ENCODE results near the gene KRT37. TPM values are rescaled to one million over a fixed set of nuclear protein-coding genes. Genes with fewer than 3 reads are reported as not detected.

KRT37 gene
- total RNA-seq, 1 experiment from 2014 or later: not detected

GRCh38 chr17:41446806-41447205 lies 22.4 kb upstream of the KRT37 start:
- Histone ChIP-seq H3K4ac (ENCODE audit: low read depth, low read length) (no peak overlapping the region), H3K23me2 (ENCODE audit: insufficient read length, low read depth, low read length, poor library complexity, severe bottlenecking) (no peaks in the 10 kb centered on the region), H3K23ac (ENCODE audit: insufficient read length, low read depth, low read length) (no peak overlapping the region), H3K9me3 (ENCODE audit: control insufficient read depth, low read depth, low read length) (peaks cover 6% of the 10 kb centered on the region), H3K79me2 (ENCODE audit: insufficient read depth, low read length) (no peaks in the 10 kb centered on the region), H2AK5ac (ENCODE audit: insufficient read length, low read length) (no peak overlapping the region), H4K8ac (replicated peaks; ENCODE audit: insufficient read length, low read depth, low read length) (no peak overlapping the region), H2BK12ac (ENCODE audit: insufficient read length, low read depth, low read length) (no peak overlapping the region), H2BK5ac (ENCODE audit: insufficient read length, low read length) (no peak overlapping the region), H2BK20ac (ENCODE audit: low read depth, low read length, poor library complexity, severe bottlenecking) (no peak overlapping the region), H3K79me1 (ENCODE audit: insufficient read depth, low read depth, low read length, poor library complexity, severe bottlenecking) (no peaks in the 10 kb centered on the region), H3K4me2 (ENCODE audit: insufficient read depth, insufficient read length, low read length) (no peak overlapping the region), H2AFZ (ENCODE audit: low read length) (no peak overlapping the region), H3K27ac (ENCODE audit: insufficient read length, low read depth, low read length) (no peak overlapping the region), H2BK15ac (ENCODE audit: low read depth, low read length) (no peak overlapping the region), H4K91ac (ENCODE audit: insufficient read length, low read depth, low read length) (no peak overlapping the region), H3K56ac (ENCODE audit: insufficient read length, low read depth, low read length) (no peak overlapping the region), H3K14ac (ENCODE audit: insufficient read depth, low read length) (no peak overlapping the region), H3K18ac (ENCODE audit: insufficient read length, low read depth, low read length) (no peak overlapping the region), H2BK120ac (ENCODE audit: low read depth, low read length, poor library complexity, severe bottlenecking) (no peak overlapping the region), H4K5ac (ENCODE audit: insufficient read length, low read depth, low read length) (no peak overlapping the region), H4K20me1 (ENCODE audit: control insufficient read depth, insufficient read depth, insufficient read length) (no peaks in the 10 kb centered on the region), H3T11ph (ENCODE audit: low read length) (no peak overlapping the region), H3K4me1 (ENCODE audit: insufficient read depth, low read length) (no peaks in the 10 kb centered on the region), H3K9ac (ENCODE audit: extremely low read depth, insufficient read length, low read length) (no peak overlapping the region), H3K27me3 (ENCODE audit: insufficient read depth, low read length) (no peaks in the 10 kb centered on the region)
- Mint-ChIP-seq H3K27ac (no peak overlapping the region), H3K4me1 (peaks cover 6% of the 10 kb centered on the region in 2 experiments), H3K27me3 (ENCODE audit: low read depth) (peaks cover 19% of the 10 kb centered on the region), H3K4me3 (no peak overlapping the region), H3K36me3 (ENCODE audit: insufficient read depth in 1 of 3, low read depth in 3 of 3) (no peaks in the 10 kb centered on the region; a peak in 3 of 7 replicates), H3K9me3 (peaks cover 3 to 7% of the 10 kb centered on the region in 2 experiments; a peak in 4 of 5 replicates)
- no peak for TF ChIP-seq CTCF (conservative IDR thresholded peaks at IDR 0.05)
- no CpG with 5 or more reads among the region's 2 CpGs for WGBS (ENCODE audit: extremely low coverage, insufficient read length, low lambda C conversion rate)
- DNase-seq: no peak
